Activated CD4-positive, alpha-beta T cell treated with anti-CD3 and anti-CD28 coated beads for 24 hours (primary cell): ENCODE measurements around the gene SMAGP.
A peak's percentile ranks its signal among the peaks of the same experiment; 100 is the strongest.
"Not testable (repeated sequence)": the region's sequence is repeated elsewhere in the genome, so short reads cannot be mapped to it uniquely, and the experiment has no call there.

ENCODE experiments used
- DNase-seq, 2 donors: peaks; one replicate each; pipeline ENCODE4 v3.0.0-alpha.2; 2020; ENCODE audit warnings: low read depth in 2 of 2

SMAGP gene

DNA sequence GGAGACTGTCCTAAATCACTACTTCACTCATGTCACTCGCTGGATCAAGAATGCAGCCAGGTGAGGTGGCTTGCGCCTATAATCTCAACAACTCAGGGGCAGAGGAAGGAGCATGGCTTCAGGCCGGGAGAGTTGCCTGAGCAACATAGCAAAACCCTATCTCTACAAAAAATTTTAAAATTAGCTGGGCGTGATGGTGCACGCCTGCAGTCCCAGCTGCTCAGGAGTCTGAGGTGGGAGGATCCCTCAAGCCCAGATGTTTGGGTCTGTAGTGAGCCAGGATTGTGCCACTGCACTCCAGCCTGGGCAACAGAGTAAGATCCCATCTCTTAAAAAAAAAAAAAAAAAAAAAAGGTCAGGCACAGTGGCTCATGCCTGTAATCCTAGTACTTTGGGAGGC, 5.9 kb downstream of the SMAGP start:
- DNase-seq = no peak

DNA sequence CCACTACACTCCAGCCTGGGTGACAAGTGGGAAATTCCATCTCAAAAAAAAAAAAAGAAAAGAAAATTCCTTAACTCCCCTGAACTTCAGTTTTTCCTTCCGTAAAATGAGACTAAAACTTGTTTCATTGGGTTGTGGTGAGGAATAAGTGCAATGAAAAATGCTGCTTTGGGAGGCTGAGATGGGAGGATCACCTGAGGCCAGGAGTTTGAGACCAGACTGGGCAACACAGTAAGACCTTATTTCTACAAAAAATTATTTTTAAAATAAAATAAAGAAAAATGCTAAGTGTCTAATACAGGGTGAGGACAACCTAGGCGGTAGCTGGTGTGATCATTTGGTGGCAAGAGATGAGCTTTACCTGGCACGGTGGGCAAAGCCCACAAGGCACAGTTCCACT, 6.9 kb downstream of the SMAGP start:
- DNase-seq = no peak

DNA sequence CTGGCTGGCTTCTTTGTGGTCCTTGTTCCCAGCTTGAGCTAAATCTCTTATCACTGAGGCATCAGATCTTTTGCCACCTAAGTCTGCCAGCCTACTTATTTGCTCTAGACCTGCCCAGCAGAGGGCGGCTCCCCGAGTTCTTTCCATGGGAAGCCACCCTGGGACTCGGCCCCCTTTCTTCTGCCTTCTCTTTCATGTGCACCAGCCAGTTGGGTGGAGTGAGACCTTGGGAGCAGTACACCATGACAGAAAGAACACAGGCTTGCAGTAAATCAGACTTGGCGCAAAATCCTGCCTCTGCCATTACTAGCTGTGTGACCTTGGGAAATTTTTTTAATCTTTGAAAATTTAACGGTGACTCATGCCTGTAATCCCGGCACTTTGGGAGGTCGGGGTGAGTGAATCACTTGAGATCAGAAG, 7.4 kb downstream of the SMAGP start:
- DNase-seq = no peak

DNA sequence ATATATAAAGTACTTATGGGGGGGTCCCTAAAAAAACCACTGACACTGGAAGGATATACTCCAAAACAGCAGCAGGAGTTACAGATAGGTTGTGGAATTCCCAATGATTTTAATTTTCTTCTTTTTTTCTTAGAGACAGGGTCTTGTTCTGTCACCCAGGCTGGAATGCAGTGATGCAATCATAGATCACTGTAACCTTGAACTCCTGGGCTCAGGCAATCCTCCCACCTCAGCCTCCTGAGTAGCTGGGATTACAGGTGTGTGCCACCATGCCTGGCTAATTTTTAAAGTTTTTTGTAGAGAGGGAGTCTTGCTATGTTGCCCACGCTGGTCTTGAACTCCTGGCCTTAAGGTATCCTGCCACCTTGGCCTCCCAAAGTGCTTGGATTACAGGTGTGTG, 10.6 kb downstream of the SMAGP start:
- not testable (repeated sequence) for DNase-seq

DNA sequence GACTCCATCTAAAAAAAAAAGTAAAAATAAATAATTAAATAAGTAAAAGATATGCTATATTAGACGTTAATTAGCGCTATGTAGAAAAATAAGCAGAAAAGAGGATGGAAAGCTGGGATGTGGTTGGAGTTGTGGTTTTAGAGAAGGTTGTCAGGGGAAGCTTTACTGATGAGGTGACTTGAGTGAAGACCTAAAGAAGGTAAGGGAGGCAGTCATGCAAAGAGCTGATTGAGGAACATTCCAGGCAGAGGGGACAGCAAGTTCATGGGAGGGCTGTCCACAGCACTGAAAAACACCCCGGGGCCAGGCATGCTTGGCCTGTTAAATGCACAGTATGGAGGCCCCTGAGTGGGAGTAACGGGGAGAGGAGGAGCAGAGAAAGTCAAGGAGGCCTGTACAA, 15.7 kb downstream of the SMAGP start:
- no peak for DNase-seq

DNA sequence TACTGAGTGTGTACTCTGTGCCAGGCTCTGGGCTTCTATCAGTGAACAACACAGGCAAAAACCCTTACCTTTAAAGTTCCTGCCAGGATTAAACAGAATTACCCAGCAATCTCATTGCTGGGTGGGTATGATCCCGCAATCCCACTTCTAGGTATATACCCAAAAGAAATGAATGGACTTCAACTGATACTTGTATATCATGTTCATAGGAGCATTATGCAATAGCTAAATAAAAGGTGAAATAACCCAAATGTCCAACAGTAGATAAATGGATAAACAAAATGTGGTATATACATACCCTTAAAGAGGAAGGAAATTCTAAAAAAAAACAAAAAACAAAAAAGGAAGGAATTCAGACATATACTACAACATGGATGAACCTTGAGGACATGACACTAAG, 16.9 kb downstream of the SMAGP start:
- DNase-seq = no peak

DNA sequence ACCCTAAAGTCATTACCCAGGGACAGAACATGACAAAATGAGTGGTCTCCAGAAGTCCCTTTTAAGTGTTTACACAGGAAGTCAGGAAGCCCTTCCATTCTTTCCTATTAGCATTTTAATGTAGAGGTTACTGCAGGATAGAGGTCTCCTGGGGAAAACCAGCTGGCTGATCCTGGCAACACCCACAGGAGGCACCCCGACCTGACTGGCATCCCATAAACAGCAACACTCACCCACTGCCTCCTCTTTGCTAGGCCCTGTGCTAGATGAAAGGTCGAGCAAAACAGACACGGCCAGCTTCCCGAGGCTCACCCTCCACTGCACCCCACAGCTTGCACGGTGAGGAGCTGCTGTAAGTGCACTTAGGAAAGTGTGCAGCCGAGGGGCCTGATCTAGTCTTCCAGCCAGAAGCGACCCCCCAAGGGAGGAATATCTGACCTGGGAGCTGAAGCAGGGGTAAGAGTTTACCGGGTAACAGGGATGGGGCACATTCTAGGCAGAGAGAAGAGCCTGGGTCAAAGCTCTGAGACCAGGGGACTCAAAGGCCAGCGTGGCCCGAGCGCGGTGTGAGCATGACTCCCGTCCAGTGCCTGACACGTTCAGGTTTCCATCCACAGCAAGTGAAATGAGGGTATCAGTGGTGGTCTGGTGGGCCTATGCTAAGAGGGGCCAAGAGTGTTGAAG, 22.6 kb downstream of the SMAGP start:
- no peak for DNase-seq

DNA sequence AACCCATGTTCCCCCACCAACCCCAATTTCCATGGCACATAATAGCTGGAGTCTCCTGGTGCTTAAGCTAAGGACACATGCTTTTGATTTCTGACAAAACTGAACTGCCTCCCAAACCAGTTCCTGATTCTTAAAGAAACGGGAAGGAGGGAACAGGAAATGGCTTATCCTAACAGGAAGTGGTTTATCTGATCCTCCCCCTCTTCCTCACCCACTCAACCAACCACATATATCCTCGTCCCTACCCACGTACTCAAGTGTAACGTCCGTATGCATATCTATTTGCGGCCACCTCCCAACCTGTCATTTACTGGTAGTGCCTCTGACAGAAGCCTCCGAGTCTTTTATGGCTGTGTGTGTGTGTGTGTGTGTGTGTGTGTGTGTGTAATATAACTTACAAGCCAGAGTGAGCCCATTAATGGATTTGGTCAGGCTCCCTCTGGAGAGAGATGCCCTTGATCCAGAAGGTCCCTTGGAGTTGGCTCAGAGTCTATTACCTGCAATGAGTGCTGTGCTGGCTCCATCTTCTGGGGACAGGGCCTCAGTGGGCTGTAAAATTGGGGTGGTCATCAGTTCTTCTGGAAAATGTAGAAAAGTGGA, 23.9 kb downstream of the SMAGP start:
- no peak for DNase-seq

DNA sequence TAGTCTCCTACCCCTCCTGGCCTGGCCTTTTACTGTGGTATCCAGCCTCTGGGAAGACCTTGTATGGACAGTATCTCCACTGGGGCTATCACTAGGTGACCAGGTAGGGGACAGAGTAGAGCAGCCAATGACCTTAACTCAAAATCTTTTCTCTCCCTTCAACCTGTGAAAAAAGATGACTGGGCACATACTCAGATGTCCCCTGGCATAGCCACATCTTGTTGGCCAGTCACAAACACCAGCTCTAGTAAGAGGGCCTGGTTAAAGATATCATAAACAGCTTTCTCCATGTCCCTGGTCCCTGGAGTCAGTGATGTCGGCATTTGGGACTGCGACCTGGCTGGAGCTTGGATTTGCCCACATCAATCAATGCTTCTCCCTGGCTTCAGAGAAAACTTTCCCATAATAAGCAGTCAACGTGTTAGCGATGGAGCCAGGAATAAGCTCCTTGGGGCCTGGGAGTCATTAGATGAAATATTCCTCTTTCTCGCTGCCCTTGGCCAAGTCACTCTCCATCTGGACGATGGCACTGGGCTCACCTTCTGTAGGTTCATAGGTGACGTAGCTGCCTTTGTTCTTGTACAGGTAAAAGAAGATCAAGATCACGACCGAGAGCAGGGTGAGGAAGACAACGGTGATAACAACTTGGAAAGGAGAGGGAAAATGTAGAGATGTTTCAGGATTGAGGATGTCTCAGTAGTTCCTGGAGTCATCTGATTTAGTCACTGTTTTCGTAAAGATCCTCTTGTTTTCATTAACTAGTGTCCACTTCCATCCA, 24.6 kb downstream of the SMAGP start:
- DNase-seq = no peak

DNA sequence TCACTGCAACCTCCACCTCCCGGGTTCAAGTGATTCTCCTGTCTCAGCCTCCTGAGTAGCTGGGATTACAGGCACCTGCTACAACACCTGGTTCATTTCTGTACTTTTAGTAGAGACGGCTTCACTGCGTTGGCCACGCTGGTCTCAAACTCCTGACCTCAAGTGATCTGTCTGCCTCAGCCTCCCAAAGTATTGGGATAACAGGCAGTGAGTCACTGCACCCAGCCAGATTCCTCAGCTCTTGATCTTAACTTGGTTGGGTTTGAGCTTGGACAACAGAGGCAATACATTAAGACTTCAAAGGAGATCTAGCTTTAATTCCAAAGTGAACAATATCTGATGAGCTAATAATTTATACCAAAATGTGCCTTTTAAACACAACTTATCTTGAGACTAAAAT, 25.9 kb downstream of the SMAGP start:
- DNase-seq = no peak

DNA sequence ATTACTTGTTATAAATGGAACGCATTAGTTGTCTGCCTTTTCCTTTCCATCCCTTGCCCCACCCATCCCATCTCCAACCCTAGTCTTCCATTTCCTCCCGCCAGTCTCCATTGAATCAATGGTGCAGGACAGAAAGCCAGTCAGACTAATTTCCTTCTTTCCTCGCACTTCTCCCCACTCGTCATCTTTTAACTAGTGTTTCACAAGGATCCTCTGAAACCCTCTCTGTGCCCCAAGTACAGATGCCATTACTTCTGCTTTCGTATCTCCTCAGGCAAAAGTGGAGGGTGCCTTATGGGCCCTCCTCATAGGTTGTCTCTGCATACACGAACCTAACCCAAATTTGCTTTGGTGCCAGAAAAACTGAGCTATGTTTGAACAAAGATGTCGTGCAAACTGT, 27.3 kb downstream of the SMAGP start:
- DNase-seq = no peak

DNA sequence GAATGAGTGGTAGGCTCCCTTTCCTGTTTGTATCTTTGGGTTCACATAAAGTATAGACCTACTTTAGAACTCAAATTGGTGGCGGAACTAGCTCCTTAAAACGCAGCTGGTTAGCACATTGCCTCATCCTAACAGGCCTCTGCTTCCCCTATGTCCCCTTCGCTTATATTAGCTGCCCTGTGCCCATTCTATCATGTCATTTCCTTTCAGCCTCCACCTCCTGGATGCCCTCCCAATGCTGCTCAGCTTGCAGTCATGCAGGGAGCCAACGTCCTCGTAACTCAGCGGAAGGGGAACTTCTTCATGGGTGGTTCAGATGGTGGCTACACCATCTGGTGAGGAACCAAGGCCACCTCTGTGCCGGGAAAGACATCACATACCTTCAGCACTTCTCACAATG, 28.1 kb downstream of the SMAGP start:
- no peak for DNase-seq

DNA sequence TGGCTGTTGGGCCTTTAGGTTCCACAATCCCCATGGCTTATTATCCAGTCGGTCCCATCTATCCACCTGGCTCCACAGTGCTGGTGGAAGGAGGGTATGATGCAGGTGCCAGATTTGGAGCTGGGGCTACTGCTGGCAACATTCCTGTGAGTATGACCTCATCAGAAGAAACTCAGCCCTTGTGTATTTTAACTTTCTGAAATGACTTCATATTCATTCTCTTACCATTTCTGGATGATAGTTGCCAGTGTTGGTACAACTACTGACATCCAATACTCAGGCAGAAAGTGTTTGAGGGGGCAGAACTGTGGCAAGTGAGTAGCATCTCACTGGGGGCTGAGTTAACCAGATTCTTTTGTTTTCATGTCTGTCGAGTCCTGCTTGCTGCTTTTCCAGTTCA, 29.2 kb downstream of the SMAGP start:
- no peak for DNase-seq

DNA sequence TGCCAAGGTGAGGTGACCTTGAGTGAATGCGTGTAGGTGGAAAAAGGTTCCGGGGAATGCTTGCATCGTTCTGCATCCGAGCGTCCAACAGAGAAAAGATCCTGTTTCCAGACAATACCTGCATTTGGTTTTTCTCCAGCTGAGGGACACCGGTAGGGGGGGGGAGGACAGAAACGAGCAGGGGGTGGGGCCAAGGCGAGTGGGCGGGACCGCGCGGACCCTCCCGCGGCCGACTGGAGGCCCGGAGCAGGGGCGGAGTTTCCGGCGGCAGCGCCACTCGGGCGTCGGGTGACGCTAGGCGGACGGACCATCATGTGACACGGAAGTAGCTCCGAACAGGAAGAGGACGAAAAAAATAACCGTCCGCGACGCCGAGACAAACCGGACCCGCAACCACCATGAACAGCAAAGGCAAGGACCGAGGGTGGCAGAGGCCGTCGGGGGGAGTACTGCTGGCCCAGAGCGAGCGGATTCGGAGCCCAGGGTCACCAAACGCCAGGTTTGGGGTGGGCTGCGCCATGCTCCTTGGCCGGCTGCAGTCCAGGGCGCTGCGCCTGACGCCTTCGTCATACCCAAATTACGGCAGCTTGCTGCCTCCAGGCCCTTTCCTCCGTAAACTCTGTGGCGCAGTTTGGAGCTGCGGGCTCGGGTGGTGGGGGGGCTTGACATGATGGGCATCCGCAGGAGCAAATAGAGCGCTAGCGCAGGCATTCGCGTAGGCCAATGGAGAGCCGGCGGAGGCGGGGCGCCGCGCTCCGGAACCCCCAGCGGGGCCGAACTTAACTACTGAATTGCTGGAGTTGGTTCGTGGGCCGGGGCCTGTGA, 31.5 kb downstream of the SMAGP start, which contains the start of gene DAZAP2:
Gene DAZAP2 (plus strand): TSS at position 317 of the 825 bp plus-strand sequence. CDS start 82 bp downstream, at position 399.
- DNase-seq = peak; percentile 91 to 95

DNA sequence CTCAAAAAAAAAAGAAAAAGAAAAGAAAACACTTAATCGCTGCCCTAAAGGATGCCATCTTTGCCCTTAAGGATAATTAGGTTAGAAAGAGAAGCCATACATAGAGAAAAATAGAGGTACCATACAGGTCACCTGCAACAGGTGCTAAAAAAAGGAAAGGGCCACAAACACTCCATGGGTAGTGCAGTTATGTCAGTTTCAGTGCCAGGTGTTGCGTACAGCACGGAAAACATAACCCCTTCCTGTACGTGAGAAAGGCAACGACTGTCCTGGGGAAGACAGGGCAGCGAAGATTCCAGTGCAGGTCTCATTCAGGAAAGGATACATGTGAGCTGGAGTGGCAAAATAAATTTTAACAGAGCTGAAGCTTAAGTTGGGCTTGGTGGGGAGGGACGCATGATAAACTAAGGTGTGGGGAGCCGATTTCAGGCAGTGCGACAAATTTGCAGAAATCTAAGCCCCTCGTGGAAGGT, 32.1 kb downstream of the SMAGP start:
- no peak for DNase-seq

DNA sequence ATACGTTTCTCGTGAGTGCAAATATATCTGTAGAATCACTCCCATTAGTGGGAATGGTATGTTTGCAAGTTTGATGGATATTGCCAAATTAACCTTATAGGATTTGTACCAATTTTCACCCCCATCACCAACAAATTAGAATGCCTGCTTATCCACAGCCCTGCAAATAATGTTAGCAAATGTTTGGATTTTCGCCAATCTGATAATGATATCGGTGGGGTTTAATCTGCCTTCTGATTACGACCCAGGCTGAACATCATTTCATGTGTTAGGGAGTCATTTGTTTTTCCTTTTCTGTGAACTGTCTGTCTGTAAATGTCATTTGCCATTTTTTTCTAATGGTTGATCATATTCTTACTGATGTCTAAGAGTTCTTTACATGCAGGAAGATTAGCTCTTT, 35.7 kb downstream of the SMAGP start:
- no peak for DNase-seq

DNA sequence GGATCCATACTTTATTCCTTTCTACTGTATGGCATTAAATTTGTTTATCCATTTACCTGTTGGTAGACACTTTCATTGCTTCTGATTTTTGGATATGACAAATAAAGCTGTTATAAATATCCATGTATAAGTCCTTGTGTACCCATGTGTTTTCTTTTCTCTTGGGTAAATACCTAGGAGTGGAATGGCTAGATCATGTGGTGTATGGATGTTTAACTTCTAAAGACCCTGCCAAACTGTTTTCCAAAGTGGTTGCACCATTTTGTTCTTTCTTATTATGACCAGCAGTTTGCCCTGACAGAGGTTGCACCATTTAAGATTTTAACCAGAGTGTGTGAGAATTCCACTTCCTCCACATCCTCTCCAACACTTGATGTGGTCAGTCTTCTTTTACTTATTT, 37.6 kb downstream of the SMAGP start:
- DNase-seq = no peak

DNA sequence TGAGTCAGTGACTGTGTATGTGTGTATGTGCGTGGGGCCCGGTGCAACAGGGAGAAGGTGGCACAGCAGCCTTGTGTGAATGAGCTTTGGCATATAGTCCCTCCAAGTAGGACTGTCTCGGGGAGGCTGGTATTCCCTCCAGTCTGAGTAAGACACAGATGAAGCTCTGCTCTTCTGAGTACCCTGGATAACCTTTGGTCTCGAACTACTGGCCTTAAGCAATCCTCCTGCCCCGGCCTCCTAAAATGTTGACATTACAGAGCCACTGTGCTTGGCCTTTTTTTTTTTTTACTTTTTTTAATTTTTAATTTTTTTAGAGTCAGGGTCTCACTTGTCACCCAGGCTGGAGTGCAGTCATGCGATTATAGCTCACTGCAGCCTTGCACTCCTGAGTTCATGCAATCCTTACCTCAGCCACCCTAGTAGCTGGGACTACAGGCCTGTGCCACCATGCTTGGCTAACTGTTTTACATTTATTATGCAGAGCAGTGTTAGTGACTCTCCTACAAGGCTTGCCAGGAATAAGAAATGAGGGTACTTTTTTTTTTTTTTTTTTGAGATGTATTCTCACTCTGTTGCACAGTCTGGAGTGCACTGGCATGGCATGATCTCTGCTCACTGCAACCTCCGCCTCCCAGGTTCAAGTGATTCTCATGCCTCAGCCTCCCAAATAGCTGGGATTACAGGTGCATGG, 41.0 kb downstream of the SMAGP start:
- DNase-seq = no peak

DNA sequence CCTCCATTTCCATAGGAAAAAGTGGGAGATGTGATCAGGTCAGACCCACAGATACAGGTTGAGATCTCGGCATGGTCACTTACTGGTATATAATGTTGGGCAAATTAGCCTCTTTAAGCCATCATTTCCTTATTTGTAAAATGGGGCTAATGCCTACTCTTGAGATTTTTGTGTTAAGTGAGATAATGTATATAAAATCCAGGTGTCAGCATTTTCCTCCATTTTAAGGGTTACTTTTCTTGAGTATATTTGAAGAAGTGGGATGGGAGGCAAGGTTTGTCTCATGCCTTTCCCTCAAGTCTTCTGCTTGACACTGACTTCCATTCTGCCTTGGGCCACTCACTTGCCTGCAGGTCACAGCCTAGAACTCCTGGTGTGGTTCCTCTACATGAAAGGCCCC, 42.3 kb downstream of the SMAGP start:
- DNase-seq = no peak

DNA sequence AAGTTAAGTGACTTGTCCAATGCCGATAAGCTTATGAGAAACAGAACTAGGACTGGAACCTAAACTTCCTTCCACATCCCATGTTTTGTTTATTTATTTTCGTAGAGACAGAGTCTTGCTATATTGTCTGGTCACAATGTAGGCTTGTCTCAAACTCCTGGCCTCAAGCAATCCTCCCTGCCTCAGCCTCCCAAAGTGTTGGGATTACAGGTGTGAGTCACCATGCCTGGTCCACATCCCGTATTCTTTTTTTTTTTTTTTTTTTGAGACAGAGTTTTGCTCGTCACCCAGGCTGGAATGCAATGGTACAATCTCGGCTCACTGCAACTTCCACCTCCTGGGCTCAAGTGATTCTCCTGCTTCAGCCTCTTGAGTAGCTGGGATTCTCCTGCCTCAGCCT, 43.1 kb downstream of the SMAGP start:
- not testable (repeated sequence) for DNase-seq

DNA sequence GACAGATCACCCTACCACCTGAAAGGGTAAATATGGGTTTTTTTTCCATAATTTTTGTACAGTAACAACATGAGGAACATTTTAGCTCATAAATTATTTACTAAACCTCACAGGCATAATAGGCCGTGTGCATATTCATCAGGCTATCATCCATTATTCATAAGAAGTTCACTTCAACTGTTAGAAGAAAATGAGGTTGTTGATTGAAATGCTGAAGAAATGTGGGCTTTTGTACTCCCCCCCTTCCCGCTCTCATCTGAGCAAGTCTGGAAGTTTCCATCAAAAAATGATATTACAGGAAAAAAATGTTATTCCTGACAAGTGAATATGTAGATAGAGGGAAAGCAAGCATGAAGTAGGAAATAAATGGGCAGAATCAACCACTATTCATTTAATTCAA, 44.4 kb downstream of the SMAGP start:
- DNase-seq = no peak
